COR-L47 (cell line): ENCODE data around the gene RCL1.
"Not testable (repeated sequence)": the region's sequence is repeated elsewhere in the genome, so short reads cannot be mapped to it uniquely, and the experiment has no call there.

Experiments
- DNase-seq: peaks from one replicate; lab custom pipeline; 2025; lab: John Stamatoyannopoulos, UW

The RCL1 gene

GRCh38 chr9:4792572-4793458 lies at the start of gene RCL1:
Gene RCL1, plus strand, starts transcription at chr9:4792944. Its CDS starts 148 bp downstream, at chr9:4793092.
- peak; percentile 96 for DNase-seq

DNA sequence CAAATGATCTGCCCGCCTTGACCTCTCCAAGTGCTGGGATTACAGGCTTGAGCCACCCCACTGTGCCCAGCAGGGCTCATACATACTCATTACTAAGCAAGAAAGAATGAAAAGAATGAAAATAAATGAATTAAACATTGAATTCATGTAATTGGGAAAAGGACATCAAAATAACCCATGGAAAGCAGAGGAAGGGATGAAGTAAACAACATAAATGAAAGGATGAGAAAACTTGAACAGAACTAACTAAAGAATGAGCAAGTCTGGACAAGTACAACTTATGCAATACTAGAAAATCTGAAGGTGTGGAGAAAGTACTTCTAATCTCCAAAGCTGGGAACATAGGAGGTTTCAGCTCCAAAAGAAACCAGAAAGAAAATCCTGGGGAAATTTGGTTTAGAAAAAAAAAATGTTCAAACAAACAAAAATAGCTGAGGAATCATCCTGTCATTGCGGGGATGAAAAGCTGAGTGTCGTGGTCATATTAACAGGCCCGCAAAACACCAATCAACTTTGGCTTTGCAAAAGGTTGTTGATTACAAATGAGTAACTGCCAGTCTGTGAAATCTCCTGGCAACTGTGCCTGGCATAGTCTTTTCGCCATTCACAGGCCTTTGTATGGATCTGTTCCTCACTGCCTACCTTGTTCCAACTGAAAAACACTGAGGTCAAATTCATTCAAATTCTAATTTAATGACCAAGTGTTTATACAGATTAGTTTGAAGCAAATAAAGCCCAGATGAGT lies 49.4 kb upstream of the RCL1 start:
- DNase-seq: no peak

- no peak for DNase-seq
Observed at GRCh38 chr9:4746278-4747030, 46.3 kb upstream of the RCL1 start.

DNA sequence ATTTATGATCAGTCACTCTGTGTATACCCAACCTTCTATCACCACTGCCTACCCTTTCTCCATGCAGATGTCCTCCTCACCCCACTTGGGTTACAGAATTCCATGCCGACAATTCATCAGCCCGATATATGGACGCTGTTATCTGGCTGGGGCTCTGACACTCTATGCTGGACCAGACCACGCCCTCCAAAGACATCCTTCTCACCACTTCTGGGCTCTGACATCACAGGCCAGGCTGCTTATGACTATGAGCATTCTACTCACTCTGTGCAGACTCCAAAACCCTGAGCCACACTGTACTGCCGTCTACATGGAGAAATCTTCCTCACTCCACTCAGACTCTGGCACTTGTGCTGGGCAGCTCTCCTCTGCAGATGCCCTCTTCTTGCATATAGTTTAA lies 44.1 kb upstream of the RCL1 start:
- no peak for DNase-seq

DNA sequence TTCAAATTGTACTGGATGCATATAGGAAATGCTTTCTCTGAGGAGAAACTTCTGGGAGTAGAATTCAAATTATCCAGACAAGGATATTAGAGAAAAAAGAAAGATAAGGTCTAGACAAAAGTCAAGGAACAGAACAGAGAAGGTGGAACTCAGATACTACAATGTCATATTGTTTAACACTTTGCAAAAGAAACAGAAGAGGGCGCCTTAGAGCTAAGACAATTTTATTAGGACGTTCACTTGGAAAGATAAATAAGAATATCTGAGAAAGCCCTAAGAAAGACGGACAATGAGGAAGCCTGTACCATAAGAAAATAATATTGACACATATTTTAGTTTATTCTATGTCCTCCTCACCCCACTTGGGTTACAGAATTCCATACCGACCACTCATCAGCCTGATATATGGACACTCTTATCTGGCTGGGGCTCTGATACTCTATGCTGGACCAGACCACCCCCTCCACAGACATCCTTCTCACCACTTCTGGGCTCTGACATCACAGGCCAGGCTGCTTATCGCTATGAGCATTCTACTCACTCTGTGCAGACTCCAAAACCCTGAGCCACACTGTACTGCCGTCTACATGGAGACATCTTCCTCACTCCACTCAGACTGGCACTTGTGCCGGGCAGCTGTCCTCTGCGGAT lies 42.6 kb upstream of the RCL1 start:
- DNase-seq: peak; percentile 24

- not testable (repeated sequence) for DNase-seq
Observed at GRCh38 chr9:4754530-4754929, 38.2 kb upstream of the RCL1 start.

DNA sequence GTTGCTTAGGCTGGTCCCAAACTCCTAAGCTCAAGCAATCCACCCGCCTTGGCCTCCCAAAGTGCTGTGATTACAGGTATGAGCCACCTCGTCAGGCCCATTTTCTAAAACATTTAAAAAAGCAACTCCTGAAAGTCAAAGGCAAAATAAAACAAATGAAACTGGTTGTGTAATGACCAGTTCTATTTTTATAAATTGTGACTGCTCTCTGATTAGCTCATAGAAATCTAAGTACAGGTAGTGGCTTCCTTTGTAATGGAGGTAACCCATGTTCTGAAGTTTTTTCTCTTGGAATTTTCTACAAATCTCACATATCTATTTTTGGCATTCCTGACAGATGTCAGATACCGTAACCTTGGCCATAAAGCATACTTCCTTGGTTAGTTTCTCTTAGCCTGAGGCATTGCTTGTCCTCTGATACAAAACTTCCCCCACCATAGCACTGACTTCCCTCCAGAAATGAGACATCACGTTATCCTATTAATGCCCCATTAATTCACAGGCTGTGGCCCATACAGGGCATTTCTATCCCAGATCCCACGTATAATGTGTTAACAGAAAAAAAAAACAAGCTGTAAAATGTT lies 37.6 kb upstream of the RCL1 start:
- no peak for DNase-seq

- no peak for DNase-seq
Observed at GRCh38 chr9:4756420-4756819, 36.3 kb upstream of the RCL1 start.

DNA sequence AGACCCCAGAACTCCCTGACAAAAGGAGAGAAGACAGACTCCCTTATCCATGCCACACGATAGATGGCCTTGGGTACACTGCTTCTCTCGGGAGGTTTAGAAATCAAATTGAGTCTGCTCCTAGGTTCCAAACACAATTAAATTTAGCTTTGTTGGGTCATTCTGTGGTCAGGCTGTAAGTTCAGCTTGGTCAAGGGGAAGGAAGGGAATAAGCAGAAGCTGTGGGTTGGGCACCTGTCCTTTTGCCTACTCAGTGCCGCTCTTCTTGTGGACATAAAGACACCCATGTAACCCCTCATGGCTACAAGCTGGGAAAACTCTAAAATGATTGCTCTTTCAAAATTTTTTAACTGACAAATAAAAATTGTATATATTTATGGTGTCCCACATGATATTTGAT lies 32.6 kb upstream of the RCL1 start:
- DNase-seq: no peak

- DNase-seq: peak; percentile 50
Observed at GRCh38 chr9:4762108-4762885, 30.4 kb upstream of the RCL1 start.

DNA sequence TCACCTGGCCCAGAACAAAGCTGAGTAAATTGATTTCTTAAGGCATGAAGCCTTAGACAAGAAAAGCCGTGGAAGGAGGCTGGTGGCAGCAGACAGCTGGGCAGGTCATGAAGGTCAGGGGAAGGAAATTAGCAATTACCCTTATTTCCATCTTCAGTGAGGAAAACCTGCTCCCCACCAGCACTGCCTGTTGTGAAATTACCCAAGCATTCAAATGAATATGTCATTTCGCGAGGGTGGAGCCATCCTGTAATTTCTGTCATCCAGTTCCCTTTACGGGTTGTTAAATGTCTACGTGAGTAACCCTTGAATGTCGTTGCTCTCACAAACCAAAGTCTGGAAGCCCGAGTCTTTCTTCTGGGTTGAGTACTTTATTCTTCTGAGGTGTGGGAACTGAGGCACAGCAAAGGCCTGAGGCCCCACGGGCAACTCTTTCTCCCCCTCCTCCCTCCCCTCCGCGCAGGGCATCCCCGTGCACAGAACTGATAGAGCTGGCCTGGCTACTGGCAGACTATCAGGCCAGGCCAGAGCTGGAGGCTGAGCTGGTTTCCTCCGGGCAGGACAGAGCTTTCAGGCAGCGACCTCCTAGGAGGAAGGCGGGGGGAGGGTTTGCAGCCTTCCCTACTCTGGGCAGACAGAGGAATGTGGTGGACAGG lies 29.7 kb upstream of the RCL1 start:
- no peak for DNase-seq

DNA sequence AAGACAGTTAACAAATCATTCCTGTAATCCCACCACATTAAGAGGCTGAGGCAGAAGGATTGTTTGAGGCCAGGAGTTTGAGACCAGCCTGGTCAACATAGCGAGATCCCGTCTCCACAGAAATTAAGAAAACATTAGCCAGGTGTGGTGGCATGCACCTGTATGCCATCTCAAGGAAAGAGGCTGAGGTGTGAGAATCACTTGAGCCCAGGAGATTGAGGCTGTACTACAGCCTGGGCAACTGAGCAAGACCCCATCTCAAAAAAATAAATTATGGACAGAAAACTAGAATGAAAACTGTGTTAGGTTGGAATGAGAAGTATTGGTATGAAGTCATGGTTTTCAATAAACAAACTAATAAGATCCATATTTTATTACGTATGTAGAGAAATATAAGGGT lies 28.7 kb upstream of the RCL1 start:
- DNase-seq: no peak

GRCh38 chr9:4768681-4769080 lies 24.1 kb upstream of the RCL1 start:
- DNase-seq: no peak

GRCh38 chr9:4769321-4770080 lies 23.2 kb upstream of the RCL1 start:
- DNase-seq: no peak

DNA sequence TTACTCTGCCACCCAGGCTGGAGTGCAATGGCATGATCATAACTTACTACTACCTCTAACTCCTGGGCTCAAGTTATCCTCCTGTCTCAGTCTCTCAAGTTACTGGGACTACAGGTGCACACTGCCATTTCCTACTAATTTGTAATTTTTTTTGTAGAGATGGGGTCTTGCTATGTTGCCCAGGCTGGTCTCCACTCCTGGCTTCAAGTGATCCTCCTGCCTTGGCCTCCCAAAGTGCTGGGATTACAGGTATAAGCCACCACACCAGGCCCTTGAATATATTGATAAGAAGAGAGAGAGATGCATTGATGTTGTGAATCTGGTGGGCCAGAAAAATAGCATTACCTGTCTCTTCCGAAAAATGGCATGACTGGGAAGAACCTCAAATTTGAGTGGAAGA lies 21.0 kb upstream of the RCL1 start:
- DNase-seq: no peak

DNA sequence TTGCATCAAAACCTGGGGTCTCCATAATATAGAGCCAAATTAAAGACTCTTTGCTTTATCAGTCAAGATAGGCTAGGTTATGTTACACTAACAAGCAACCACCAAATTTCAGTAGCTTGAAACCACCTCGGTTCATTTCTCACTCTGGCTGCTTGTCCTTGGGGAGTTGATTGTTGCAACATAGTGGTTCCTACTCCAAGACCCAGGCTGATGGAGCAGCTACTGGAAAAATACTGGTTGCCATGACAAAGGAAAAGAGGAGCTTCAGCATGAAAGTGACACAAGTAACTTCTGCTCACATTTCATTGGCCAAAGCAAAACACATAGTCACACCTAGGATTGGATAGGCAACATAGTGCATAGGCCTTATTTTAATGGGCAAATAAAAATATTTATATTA lies 18.5 kb upstream of the RCL1 start:
- DNase-seq: no peak

DNA sequence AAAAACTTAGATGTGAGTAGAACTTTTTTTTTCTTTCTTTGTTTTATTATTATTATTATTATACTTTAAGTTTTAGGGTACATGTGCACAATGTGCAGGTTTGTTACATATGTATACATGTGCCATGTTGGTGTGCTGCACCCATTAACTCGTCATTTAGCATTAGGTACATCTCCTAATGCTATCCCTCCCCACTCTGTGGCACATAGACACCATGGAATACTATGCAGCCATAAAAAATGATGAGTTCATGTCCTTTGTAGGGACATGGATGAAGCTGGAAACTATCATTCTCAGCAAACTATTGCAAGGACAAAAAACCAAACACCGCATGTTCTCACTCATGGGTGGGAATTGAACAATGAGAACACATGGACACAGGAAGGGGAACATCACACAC lies 17.8 kb upstream of the RCL1 start:
- DNase-seq: not testable (repeated sequence)

DNA sequence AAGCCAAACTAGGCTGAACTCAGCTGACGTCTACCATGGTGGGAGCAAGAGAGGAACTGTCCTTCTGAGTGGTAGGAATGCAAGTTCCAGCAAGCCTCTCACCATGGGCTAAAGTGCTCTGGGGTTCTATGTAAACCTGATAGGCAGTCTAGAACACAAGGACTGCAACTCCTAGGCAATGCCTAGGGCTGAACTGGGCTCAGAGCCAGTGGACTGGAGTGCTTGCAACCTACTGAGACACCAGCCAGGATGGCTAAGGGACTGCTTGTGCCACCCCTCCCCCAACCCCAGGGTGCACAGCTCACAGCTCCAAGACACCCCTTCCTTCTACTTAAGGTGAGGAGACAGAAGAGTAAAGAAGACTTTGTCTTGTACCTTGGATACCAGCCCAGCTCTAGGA lies 12.1 kb upstream of the RCL1 start:
- no peak for DNase-seq

DNA sequence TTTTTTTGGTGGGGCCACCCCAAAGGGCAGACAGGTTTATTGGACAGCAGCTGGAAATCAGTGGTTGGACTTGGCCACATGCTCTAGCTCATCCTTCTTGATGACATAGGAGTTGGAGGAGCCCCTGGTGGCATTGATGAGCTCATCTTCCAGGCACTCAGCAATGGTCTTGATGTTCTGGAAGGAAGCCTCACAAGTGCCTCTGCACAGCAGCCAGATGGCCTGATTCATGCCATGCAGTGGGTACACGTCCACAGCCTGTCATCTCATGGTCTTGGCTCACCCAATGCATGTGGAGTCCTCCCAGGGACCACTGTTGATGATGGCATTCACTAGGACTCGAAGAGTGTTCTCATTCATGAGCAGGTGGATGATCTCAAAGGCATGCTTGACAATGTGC lies 11.3 kb upstream of the RCL1 start:
- DNase-seq: no peak

GRCh38 chr9:4783191-4783590 lies 9.6 kb upstream of the RCL1 start:
- not testable (repeated sequence) for DNase-seq
